HG03060 (cell line): ENCODE data around the gene XRCC3.

Experiments
- ATAC-seq: cut with Tn5 transposase; IDR thresholded peaks from one replicate; pipeline ENCODE4 v1.9.1; 2021; ENCODE audit warnings: low read depth, moderate number of reproducible peaks; ENCODE audit not compliant: unreplicated experiment

The XRCC3 gene

GRCh38 chr14:103715052-103716000, at the start of gene XRCC3, which contains the start of gene ZFYVE21:
Gene XRCC3, minus strand, starts transcription at chr14:103715451. Its CDS starts 4,364 bp downstream, at chr14:103711087.
Gene ZFYVE21, plus strand, starts transcription at chr14:103715810. Its CDS starts 32 bp downstream, at chr14:103715842.
- ATAC-seq: peak; percentile 92

GRCh38 chr14:103763730-103764488, 48.7 kb upstream of the XRCC3 start:
- ATAC-seq: peak; percentile 47

GRCh38 chr14:103762541-103762940, 47.3 kb upstream of the XRCC3 start:
- ATAC-seq: no peak

GRCh38 chr14:103762036-103762435, 46.8 kb upstream of the XRCC3 start:
- ATAC-seq: no peak

GRCh38 chr14:103758059-103758776, 43.0 kb upstream of the XRCC3 start:
- ATAC-seq: no peak

- no peak for ATAC-seq
Measured at GRCh38 chr14:103755060-103755459, 39.8 kb upstream of the XRCC3 start.

GRCh38 chr14:103753774-103754173, 38.5 kb upstream of the XRCC3 start:
- no peak for ATAC-seq

- no peak for ATAC-seq
Measured at GRCh38 chr14:103749860-103750259, 34.6 kb upstream of the XRCC3 start.

GRCh38 chr14:103749452-103749851, 34.2 kb upstream of the XRCC3 start:
- ATAC-seq: no peak

- ATAC-seq: no peak
Measured at GRCh38 chr14:103748534-103748857, 33.2 kb upstream of the XRCC3 start.

- no peak for ATAC-seq
Measured at GRCh38 chr14:103746701-103747100, 31.4 kb upstream of the XRCC3 start.

- ATAC-seq: no peak
Measured at GRCh38 chr14:103745424-103745823, 30.2 kb upstream of the XRCC3 start.

GRCh38 chr14:103744621-103745395, 29.6 kb upstream of the XRCC3 start:
- no peak for ATAC-seq

GRCh38 chr14:103743691-103744090, 28.4 kb upstream of the XRCC3 start:
- no peak for ATAC-seq

GRCh38 chr14:103742499-103743255, 27.4 kb upstream of the XRCC3 start:
- ATAC-seq: no peak

GRCh38 chr14:103741876-103742275, 26.6 kb upstream of the XRCC3 start:
- no peak for ATAC-seq

GRCh38 chr14:103740991-103741689, 25.9 kb upstream of the XRCC3 start:
- ATAC-seq: no peak

- no peak for ATAC-seq
Measured at GRCh38 chr14:103739793-103740501, 24.7 kb upstream of the XRCC3 start.
